GM12892 (cell line): ENCODE measurements around the gene ETF1.

Experiments used
- DNase-seq: peaks from one replicate; pipeline ENCODE4 v3.0.0; 2011; ENCODE audit not compliant: insufficient read length
- FAIRE-seq: peaks from 2 replicates; lab custom pipeline; 2011; peaks lifted over from hg19 to GRCh38; lab: Jason Lieb, UNC
- POLR2A ChIP-seq: IDR thresholded peaks from 2 replicates; pipeline ENCODE4 v1.6.1; 2011; ENCODE audit warnings: low read depth, low read length, control low read depth
- POLR2AphosphoS5 ChIP-seq: IDR thresholded peaks from 2 replicates; pipeline ENCODE4 v1.6.1; 2011; ENCODE audit warnings: low read depth, low read length, control low read depth
- TAF1 ChIP-seq: IDR thresholded peaks from 2 replicates; pipeline ENCODE4 v1.6.1; 2011; ENCODE audit warnings: low read depth, mild to moderate bottlenecking, control low read depth, low read length, borderline replicate concordance

ETF1 gene

DNA sequence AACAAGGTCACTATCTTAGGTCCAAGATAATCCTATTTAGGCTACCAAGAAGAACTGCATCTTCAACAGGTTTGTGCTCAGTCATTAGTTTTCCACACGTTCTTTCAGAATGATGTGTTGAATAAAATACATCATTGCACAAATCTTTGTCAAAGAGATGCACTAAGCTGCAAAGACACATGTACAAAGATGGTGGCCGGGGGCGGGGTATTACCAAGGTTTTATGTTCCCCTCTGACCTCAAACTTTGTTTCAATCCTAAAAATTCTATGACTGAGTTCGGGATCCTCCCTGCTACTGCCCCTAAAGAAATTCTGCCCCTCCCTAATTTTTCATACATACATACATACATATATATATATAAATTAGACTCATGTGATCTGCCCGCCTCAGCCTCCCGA, 17.9 kb upstream of the ETF1 start:
- no peak for FAIRE-seq
- TF ChIP-seq POLR2A (no peak), TAF1 (no peak), POLR2AphosphoS5 (no peak)
- no peak for DNase-seq

GRCh38 chr5:138559937-138560336, 16.9 kb upstream of the ETF1 start:
- TF ChIP-seq TAF1 (no peak), POLR2AphosphoS5 (no peak; the same call in 1 of the 2 replicates), POLR2A (no peak)
- DNase-seq, result no peak
- FAIRE-seq, result no peak

DNA sequence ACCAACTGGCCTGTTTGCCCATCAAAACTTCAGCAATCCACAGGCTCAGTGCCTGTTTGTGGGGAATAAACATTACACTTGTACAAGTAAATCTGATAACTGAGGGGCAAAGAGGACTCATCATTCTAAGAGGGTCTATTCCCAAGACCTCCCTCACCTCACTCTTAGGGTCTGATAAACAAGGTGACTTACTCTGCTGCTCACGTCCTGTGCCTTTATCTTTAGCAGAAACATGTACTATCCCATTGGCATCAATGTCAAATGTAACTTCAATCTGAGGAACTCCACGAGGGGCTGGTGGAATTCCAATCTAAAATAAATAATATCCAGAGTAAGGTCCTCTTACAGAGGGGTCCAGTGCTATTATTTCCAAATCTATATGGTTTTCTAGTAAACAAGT, 14.6 kb upstream of the ETF1 start:
- no peak for TF ChIP-seq POLR2AphosphoS5
- no peak for FAIRE-seq
- no peak for DNase-seq

DNA sequence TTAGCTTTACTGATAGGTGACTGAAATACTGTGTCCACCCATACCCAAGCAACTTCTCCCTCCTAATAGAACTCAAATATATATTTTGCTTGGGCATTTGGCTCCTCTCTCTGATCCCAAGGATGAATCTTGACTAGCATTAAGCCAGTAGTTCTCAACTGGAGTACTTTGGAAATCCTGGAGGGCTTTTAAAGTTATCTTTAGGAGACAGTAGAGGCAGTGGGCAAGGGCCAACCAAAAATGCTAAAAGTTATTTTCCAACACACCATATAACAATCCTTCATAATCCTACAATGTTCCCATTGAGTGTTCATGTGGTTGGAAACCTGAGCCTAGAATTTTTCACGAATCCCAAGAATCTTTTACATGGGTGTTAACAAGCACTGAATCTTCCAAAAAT, 11.1 kb upstream of the ETF1 start:
- DNase-seq (no peak), FAIRE-seq (no peak)
- TF ChIP-seq POLR2A, result no peak
- TF ChIP-seq POLR2AphosphoS5, result no peak
- no peak for TF ChIP-seq TAF1

GRCh38 chr5:138553437-138554095, 10.5 kb upstream of the ETF1 start:
- TF ChIP-seq POLR2AphosphoS5, result no peak
- peak; percentile 45; the same call in 1 of the 2 replicates for TF ChIP-seq POLR2A
- no peak for TF ChIP-seq TAF1
- FAIRE-seq, result no peak
- DNase-seq, result no peak

DNA sequence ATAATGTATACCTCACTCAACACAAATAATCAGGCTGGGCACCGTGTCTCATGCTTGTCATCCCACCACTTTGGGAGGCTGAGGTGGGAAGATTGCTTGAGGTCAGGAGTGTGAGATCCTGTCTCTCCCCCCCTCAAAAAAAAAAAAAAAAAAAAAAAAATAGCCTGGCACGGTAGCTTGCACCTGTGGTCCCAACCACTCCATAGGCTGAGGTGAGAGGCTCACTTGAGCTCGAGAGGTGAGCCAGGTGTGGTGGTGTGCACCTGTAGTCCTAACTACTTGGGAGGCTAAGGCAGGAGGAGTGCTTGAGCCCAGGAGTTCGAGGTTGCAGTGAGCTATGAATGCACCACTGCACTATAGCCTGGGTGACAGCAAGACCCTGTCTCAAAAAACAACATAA, 9.6 kb upstream of the ETF1 start:
- FAIRE-seq (no peak), DNase-seq (no peak)
- TF ChIP-seq POLR2AphosphoS5 (peak; percentile 45; the same call in 1 of the 2 replicates), TAF1 (no peak)

DNA sequence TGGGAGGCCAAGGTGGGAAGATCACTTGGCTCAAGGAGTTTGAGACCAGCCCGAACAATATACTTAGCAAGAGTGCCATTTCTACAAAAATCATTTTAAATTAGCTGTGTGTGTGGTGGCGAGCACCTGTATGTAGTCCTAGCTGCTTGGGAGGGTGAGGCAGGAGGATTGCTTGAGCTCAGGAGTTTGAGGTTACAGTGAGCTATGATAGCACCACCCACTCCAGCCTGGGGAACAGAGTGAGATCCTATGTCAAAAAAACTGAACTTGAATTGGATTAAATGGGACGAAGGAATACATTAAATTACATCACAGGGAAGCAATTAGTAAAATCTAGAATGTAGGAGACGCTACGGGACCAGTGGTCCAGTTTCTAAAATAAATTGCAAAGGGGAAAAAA, 6.4 kb upstream of the ETF1 start:
- FAIRE-seq (no peak), DNase-seq (no peak)
- TF ChIP-seq POLR2AphosphoS5 (no peak), TAF1 (no peak), POLR2A (no peak)

DNA sequence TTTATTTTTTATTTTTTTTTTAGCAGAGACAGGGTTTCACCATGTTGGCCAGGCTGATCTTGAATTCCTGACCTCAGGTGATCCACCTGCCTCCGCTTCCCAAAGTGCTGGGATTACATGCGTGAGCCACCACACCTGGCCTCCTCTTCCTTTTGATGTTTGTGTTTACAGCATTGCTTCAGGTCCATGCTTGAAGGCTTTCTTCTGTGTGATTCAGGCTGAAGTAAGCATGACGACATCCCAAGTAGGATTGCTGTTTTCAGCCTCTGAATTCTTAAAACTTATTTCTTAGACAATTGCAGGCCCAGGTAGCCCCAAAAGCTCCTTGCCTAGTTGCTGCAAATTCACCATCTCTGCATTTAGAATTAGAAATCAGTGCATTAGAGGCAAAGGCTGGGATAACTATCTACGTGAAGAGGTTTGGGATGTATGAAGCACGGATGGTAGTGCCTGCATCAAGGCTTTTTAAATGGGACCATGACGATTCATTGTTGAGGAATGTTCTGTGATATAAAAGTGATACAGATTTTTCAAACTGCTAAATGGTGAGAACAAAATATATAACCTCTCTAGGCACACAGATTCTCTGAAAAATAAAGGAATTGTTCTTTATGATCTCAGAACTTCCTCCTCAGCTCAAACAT, 3.0 kb upstream of the ETF1 start:
- no peak for FAIRE-seq
- no peak for DNase-seq

DNA sequence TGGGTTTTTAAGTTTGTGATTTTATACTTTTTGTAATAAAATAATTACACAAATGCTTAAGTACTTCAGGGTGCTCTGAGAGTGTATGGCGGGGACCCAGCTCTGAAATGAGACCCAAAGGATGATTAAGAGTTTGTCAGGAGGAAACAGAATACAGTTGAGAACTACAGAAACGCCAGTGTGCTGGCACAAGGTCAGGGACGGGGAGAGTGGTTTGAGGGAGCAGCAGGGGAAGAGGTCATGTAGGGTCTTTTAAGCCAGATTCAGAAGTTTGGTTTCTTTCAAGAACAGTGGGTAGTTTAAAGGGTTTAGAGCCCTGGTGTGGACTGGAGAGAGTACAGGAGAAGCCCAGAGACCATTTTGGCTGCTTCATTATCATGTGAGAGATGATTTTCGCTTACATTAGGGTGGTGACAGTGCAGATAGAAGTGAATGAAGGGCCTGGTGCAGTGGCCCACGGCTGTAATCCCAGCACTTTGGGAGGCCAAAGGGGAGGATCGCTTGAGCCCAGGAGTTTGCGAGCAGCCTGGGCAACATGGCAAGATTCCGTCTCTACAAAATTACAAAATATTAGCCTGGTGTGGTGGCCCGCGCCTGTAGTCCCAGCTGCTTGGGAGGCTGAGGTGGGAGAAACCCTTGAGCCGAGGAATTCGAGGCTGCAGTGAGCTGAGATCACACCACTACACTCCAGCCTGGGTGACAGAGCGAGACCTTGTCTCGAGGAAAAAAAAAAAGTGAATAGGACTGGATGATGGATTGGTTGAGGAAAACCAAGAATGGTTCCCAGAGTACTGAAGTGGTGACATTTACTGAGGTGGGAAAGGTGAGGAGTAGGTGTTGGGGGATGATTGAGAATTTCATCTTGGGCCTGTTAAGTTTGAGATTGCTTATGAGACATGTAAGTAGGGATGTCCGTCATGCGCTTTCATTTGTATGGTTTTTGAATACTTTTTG, 1.4 kb upstream of the ETF1 start:
- DNase-seq (no peak), FAIRE-seq (peak; percentile 24)
- no peak for TF ChIP-seq TAF1
- no peak for TF ChIP-seq POLR2AphosphoS5
- TF ChIP-seq POLR2A, result no peak; the same call in 1 of the 2 replicates

More for the DNA sequence above, 3.0 kb upstream of the ETF1 start:
- TF ChIP-seq POLR2A (no peak), POLR2AphosphoS5 (no peak), TAF1 (no peak)

DNA sequence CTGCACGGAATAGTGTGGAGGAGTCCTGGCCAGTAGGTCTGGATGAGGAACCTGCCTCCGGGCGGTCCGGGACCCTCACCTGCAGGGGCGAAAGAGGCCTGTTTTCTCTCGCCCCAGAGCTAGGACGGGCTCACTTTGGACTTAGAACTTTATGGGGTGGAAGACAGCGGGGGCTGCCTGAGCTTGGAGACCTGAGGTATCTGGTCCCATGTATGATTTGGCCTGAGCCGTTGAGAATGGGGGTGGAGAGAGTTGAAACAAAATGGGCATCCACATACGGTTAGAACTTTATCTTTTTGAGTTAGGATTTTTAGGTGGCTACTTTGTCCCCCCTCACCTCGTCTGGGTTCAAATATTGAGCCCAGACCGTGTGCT, 681 bp upstream of the ETF1 start:
- TF ChIP-seq POLR2A (peak; percentile 54), TAF1 (no peak)
- FAIRE-seq, result no peak
- no peak for DNase-seq

- no peak; the same call in 1 of the 2 replicates for TF ChIP-seq POLR2AphosphoS5
- TF ChIP-seq POLR2A, result no peak; the same call in 1 of the 2 replicates
- TF ChIP-seq TAF1, result no peak
- peak; percentile 10 for DNase-seq
- FAIRE-seq, result no peak
These were observed 668 bp downstream of the ETF1 start for GRCh38 chr5:138542180-138542955.
